Gastroesophageal sphincter (tissue), 4 donors: ENCODE measurements around the gene DCDC1. TPM values are rescaled to one million over a fixed set of nuclear protein-coding genes. Genes with fewer than 3 reads are reported as not detected.

Source experiments
- ATAC-seq: fragments of 150-250 bp; one replicate; pipeline ENCODE4 v1.9.1; 2016; ENCODE audit warnings: mild to moderate bottlenecking, moderate library complexity
- H3K27ac ChIP-seq, 4 donors: fragments of 200-600 bp; sonication (generic) in 3 of 4; 1 replicate in 3 of 4; 2 replicates in 1 of 4; pipeline ENCODE4 v1.5.1; 2016 to 2019
- H3K27me3 ChIP-seq: fragments of 200-600 bp; sonication (generic); one replicate; pipeline ENCODE4 v1.5.1; 2019
- H3K36me3 ChIP-seq, 2 donors: fragments of 200-600 bp; sonication (generic); one replicate each; pipeline ENCODE4 v1.5.1; 2019; ENCODE audit warnings: control low read depth in 1 of 2
- H3K4me1 ChIP-seq, 3 donors: fragments of 200-600 bp; sonication (generic); 1 replicate in 2 of 3; 2 replicates in 1 of 3; pipeline ENCODE4 v1.5.1; 2016 to 2019; ENCODE audit warnings: control low read depth in 2 of 3
- H3K4me3 ChIP-seq, 2 donors: fragments of 200-600 bp; sonication (generic); one replicate each; pipeline ENCODE4 v1.5.1; 2019; ENCODE audit warnings: mild to moderate bottlenecking in 1 of 2, moderate library complexity in 1 of 2
- H3K9me3 ChIP-seq, 3 donors: fragments of 200-600 bp; sonication (generic); one replicate each; pipeline ENCODE4 v1.5.1; 2017 to 2019; ENCODE audit warnings: control low read depth in 2 of 3
- EP300 ChIP-seq: sonication (generic); formaldehyde crosslinking; IDR thresholded peaks from one replicate; pipeline ENCODE4 v1.6.1; 2017; ENCODE audit warnings: antibody characterized with exemption, mild to moderate bottlenecking
- POLR2A ChIP-seq, 2 donors: fragments of 450-650 bp; IDR thresholded peaks; one replicate each; pipeline ENCODE4 v1.6.1; 2017; ENCODE audit warnings: antibody characterized with exemption in 2 of 2, mild to moderate bottlenecking in 2 of 2, moderate library complexity in 1 of 2
- POLR2AphosphoS5 ChIP-seq: sonication (generic); formaldehyde crosslinking; IDR thresholded peaks from one replicate; pipeline ENCODE4 v1.6.1; 2017; ENCODE audit warnings: antibody characterized with exemption
- WGBS, 2 donors: methylation state at CpG; one replicate each; pipeline ENCODE4 v1.1.5; 2018; ENCODE audit warnings: low coverage in 1 of 2; 5-methylcytosine and 5-hydroxymethylcytosine counted together
- total RNA-seq, 4 donors: library from RNA; depleted of rRNA; stranded (reverse); fragments of >200 nt; gene quantifications; one replicate each; pipeline ENCODE4 v1.1.0, GENCODE V29; 2016
- TF ChIP-seq, protein P1 (sequence below), 4 experiments: fragments of 200-600 bp in 2 of 4; fragments of 450-650 bp in 2 of 4; sonication (generic) in 1 of 4; IDR thresholded peaks; one replicate each; pipeline ENCODE4 v1.5.1; 2017 to 2019; ENCODE audit warnings: antibody characterized with exemption in 4 of 4, mild to moderate bottlenecking in 2 of 4, moderate library complexity in 2 of 4

DCDC1 gene
- total RNA-seq, 4 donors from 2014 or later = 0.13 to 0.35 TPM; not detected in 2

DNA sequence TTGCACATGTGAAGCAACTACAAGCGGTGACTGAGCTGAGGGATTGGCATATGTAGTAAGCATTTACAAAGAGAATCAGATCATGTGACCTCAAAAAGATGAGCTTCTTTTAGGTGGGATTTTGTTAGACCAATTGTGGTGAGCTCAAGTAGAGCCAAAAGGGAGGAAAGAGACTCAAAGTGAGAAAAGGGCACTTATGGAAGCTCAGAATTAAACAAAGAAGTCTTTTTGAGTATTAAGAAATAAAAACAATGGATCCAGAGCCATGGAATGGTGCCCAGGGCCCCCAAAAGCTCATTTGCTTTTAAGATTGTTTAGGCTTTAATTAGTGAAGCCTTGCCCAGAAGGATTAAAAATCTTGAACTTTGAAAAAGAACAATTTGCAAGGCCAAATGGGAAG, 536.7 kb downstream of the DCDC1 start:
- WGBS, 2 donors = 75% methylated on average over 1 of the region's 1 CpG; no CpG with 5 or more reads in 1 of the 2 donors
- no peaks in the 10 kb centered on the region for H3K36me3 ChIP-seq
- peaks cover 0 to 5% (median 0%) of the 10 kb centered on the region in 3 donors for H3K9me3 ChIP-seq
- no peaks in the 10 kb centered on the region for H3K27me3 ChIP-seq
- no peak overlapping the region for H3K27ac ChIP-seq
- TF ChIP-seq POLR2A (IDR thresholded peaks at IDR 0.05) (no peak), EP300 (no peak), POLR2AphosphoS5 (no peak)
- TF ChIP-seq, protein P1, sequence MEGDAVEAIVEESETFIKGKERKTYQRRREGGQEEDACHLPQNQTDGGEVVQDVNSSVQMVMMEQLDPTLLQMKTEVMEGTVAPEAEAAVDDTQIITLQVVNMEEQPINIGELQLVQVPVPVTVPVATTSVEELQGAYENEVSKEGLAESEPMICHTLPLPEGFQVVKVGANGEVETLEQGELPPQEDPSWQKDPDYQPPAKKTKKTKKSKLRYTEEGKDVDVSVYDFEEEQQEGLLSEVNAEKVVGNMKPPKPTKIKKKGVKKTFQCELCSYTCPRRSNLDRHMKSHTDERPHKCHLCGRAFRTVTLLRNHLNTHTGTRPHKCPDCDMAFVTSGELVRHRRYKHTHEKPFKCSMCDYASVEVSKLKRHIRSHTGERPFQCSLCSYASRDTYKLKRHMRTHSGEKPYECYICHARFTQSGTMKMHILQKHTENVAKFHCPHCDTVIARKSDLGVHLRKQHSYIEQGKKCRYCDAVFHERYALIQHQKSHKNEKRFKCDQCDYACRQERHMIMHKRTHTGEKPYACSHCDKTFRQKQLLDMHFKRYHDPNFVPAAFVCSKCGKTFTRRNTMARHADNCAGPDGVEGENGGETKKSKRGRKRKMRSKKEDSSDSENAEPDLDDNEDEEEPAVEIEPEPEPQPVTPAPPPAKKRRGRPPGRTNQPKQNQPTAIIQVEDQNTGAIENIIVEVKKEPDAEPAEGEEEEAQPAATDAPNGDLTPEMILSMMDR (IDR thresholded peaks at IDR 0.05) = no peak
- H3K4me1 ChIP-seq = no peaks in the 10 kb centered on the region
- ATAC-seq = no peak
- H3K4me3 ChIP-seq = no peak overlapping the region

DNA sequence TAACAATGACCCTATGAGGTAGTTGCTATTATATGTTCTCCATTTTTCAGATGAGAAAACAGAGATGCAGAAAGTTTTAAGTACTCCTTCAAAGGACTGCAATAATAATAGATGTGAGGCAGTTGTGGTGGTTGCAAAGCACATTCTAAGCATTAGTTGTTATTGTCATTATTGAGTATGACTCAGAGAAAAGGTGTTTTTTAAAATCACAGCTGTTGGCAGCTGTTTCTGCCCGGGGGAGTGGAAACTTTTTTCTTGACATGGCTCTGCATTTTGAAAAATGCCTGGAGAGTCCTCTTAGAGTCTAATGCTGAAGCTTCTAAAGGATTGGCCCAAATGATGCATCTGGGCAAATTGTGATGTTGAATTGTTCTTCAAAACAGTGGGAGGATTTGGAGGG, 538.9 kb downstream of the DCDC1 start:
- no peak for TF ChIP-seq EP300
- Histone ChIP-seq H3K4me3 (no peak overlapping the region), H3K27ac (no peak overlapping the region), H3K4me1 (no peaks in the 10 kb centered on the region), H3K27me3 (no peaks in the 10 kb centered on the region), H3K36me3 (no peaks in the 10 kb centered on the region), H3K9me3 (peaks cover 0 to 3% (median 0%) of the 10 kb centered on the region in 3 donors)
- ATAC-seq = no peak
- 14 to 20% methylated on average over 1 of the region's 1 CpG for WGBS, 2 donors

DNA sequence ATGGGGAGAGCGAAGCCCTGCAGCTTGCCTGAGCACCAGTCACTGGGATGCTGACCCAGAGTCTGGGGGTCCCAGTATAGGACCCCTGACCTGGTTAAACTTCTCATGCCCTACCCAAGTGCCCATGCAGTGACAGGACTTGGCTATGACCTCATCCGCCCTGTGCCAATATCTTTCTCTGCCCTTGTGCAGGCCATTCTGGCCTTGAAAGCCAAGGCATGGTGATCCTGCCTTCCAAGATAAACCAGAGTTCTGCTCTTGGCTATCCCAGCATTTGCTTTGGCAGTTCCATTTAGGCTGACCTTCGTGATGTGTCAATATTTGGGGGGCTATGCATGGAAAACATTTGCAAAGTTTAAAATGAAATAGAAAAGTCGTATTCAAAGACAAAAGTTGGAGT, 542.6 kb downstream of the DCDC1 start:
- Histone ChIP-seq H3K4me3 (no peak overlapping the region), H3K9me3 (no peaks in the 10 kb centered on the region), H3K27me3 (no peaks in the 10 kb centered on the region), H3K36me3 (no peaks in the 10 kb centered on the region), H3K27ac (no peak overlapping the region), H3K4me1 (no peaks in the 10 kb centered on the region)
- TF ChIP-seq POLR2AphosphoS5 = no peak
- no peak for TF ChIP-seq EP300
- TF ChIP-seq POLR2A (IDR thresholded peaks at IDR 0.05) = no peak
- TF ChIP-seq, protein P1 (IDR thresholded peaks at IDR 0.05) = no peak
- no peak for ATAC-seq
- 64 to 100% methylated on average over 1 of the region's 4 CpGs for WGBS, 2 donors

DNA sequence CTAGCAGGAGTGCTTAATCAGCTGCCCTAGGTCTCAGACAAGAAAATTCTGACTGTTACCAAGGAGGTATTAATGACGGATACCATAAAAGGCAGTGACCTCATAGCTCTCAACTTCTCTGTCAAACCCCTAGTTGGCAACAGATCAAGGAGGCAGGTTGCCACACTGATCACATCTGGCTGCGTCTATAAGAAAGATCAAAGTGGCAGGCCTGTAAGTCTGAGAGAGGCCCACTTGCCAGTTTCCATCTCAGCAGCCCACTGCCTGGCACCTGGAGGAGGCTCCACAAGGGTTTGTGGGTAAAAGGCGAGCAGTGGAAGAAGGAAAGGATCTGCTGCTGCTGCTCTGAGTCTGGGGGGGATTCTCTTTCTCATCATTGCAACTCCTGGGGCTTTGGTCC, 543.8 kb downstream of the DCDC1 start:
- Histone ChIP-seq H3K36me3 (no peaks in the 10 kb centered on the region), H3K4me3 (no peak overlapping the region), H3K4me1 (no peaks in the 10 kb centered on the region), H3K27ac (no peak overlapping the region), H3K27me3 (no peaks in the 10 kb centered on the region), H3K9me3 (no peaks in the 10 kb centered on the region)
- WGBS, 2 donors = 80 to 100% methylated on average over 1 of the region's 3 CpGs
- no peak for ATAC-seq
- TF ChIP-seq, protein P1 (IDR thresholded peaks at IDR 0.05) = no peak
- TF ChIP-seq EP300 (no peak), POLR2AphosphoS5 (no peak), POLR2A (IDR thresholded peaks at IDR 0.05) (no peak)

DNA sequence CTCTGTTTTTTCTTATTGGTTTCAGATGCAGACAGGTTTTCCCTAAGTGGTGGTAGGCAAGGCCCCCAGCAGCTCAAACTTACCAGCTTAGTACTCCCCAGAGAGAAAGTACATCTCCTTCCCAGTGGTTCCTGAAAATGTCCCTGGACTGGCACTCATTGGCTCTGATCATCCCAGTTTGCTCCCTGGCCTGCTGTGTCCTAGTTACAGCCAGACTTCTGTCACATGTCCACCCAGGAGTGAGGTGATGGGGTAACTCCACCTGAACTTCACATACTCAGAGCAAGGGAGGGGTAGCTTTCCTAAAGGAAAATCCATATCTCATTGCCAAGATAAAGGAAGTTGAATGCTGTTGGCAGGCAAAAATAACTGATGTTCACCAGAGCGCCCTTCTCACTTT, 546.4 kb downstream of the DCDC1 start:
- 92 to 100% methylated on average over 1 of the region's 1 CpG for WGBS, 2 donors

More for the DNA sequence above, 546.4 kb downstream of the DCDC1 start:
- ATAC-seq = no peak
- no peak for TF ChIP-seq POLR2AphosphoS5
- no peak for TF ChIP-seq POLR2A (IDR thresholded peaks at IDR 0.05)
- TF ChIP-seq, protein P1 (IDR thresholded peaks at IDR 0.05) = no peak
- no peak overlapping the region for H3K4me3 ChIP-seq
- H3K27me3 ChIP-seq = no peaks in the 10 kb centered on the region
- H3K36me3 ChIP-seq = no peaks in the 10 kb centered on the region
- H3K9me3 ChIP-seq = no peaks in the 10 kb centered on the region
- H3K27ac ChIP-seq = no peak overlapping the region
- no peaks in the 10 kb centered on the region for H3K4me1 ChIP-seq
